GM12873 (cell line): ENCODE data around the gene SCNM1.

ENCODE experiments used
- CTCF ChIP-seq: IDR thresholded peaks from 2 replicates; pipeline ENCODE4 v1.5.1; 2012; ENCODE audit warnings: low read depth, mild to moderate bottlenecking, moderate library complexity, low read length, control low read depth; ENCODE audit not compliant: insufficient read depth; ENCODE audit errors: missing control alignments

The SCNM1 gene

DNA sequence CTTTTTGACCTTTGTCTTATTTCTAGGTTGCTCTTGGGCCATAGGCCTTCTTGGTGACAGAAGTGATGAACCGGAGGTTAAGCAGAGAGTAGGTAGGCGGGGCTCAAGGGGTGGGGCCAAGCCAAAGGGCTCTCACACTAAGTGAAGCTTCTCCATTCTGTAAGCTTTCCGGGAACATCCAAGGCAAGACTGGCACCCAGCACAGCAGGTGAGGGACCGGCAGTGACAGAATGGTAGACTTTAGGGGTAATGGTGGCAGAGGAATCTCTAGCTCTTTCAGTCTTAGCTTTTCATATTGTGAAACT is 9.5 kb upstream of the SCNM1 start, which contains the start of gene TNFAIP8L2:
TSS of gene TNFAIP8L2 (plus strand) at position 135 of the 305 bp plus-strand sequence. CDS start 2,049 bp downstream, outside the sequence.
- no peak for TF ChIP-seq CTCF

DNA sequence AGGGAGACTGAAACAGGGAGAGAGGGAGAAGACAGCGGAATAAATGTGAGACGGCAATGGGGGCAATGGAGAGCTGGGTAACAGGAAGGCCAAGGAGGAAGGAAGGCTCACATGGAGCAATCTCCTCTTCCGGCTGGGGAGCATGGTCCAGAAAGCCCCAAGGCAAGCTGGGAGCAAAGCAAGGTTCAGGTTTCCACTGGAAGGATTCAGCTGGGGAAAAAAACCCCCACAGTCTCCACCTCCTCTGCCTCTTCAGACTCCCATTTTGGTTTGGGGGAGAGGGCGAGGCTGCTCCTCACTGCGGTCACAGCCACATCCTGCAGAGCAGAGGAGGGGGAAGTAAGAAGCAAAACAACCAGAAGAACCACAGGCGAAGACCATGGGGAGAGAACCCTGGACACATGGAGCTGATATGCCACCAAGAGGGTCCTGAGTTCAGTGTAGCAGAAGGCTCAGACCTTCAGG is 8.8 kb upstream of the SCNM1 start:
- no peak for TF ChIP-seq CTCF

- TF ChIP-seq CTCF = no peak
Observed at GRCh38 chr1:151158326-151158725, 7.6 kb upstream of the SCNM1 start.

GRCh38 chr1:151158751-151159251 is 7.1 kb upstream of the SCNM1 start:
- TF ChIP-seq CTCF = no peak

DNA sequence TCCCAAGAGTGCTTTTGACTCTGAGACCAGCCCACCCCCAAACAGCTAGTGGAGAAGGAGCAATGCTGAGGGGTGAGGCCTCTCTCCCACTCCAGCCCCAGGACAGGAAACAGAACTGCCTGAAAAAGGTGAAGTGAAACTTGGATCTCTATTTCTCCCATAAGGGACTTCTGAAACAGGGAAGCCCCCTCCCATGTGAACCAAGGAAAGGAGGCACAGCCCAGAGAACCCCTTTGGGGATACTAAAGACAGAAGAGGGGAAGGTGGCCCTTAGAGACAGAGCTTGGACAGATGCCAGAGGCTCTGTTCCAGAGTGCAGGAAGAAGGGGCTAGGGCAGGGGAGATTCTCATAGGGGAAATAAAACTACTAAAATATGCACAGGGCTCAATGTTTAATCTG is 6.6 kb upstream of the SCNM1 start:
- TF ChIP-seq CTCF = no peak

- TF ChIP-seq CTCF = no peak
Observed at GRCh38 chr1:151164732-151165280, 1.1 kb upstream of the SCNM1 start.

DNA sequence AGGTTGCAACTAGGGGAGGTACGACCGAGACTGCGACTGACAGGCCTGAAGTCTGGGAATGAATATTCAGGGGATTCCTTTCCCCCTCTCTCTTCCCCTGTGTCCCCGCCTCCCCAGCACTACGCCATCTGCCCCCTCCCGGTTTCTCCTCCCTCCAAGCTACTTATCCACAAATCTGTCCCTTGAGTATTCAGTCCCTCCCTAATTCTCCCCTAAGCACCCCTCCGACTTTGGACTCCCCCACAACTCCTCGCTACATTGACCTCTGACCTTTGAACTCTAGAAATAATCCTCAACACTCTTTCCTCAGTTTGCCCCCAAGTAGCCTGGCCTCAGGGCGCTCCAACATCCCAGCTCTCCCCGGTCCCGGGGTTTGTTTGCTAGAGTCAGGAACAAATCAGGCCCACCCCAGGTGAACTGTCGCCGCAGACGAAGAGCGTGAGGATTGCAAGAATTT is 635 bp upstream of the SCNM1 start:
- no peak for TF ChIP-seq CTCF
